Measurements from ENCODE around the gene MVB12B. TPM values are rescaled to one million over a fixed set of nuclear protein-coding genes. Genes with fewer than 3 reads are reported as not detected.
A peak's percentile ranks its signal among the peaks of the same experiment; 100 is the strongest.

MVB12B gene
- total RNA-seq, 2 donors from 2014 or later = 18.6 to 19.7 TPM

GRCh38 chr9:126505697-126506346 is 179.2 kb downstream of the MVB12B start:
- Histone ChIP-seq H3K4me1 (ENCODE audit: control insufficient read depth, insufficient read depth, low read length) (peaks cover 6% of the 10 kb centered on the region), H3K9me3 (ENCODE audit: control insufficient read depth, low read length) (no peaks in the 10 kb centered on the region), H3K9ac (ENCODE audit: extremely low read depth, low read length, poor library complexity, severe bottlenecking) (no peak overlapping the region), H3K36me3 (ENCODE audit: control insufficient read depth, insufficient read depth, low read length) (no peaks in the 10 kb centered on the region), H3K27ac (ENCODE audit: low read depth, low read length) (no peak overlapping the region), H3K4me3 (ENCODE audit: low read length) (no peak overlapping the region), H3K27me3 (ENCODE audit: control insufficient read depth, insufficient read depth, low read length, poor library complexity, severe bottlenecking) (no peaks in the 10 kb centered on the region)
- Mint-ChIP-seq H3K9me3 (no peaks in the 10 kb centered on the region), H3K4me1 (peaks cover 3% of the 10 kb centered on the region), H3K4me3 (no peak overlapping the region), H3K27ac (no peak overlapping the region), H3K36me3 (ENCODE audit: low read depth) (no peaks in the 10 kb centered on the region), H3K27me3 (ENCODE audit: insufficient read depth) (peaks cover 7% of the 10 kb centered on the region)
- no peak for DNase-seq
- WGBS, 2 experiments (ENCODE audit: insufficient coverage in 1 of 2, insufficient read length in 1 of 2) = 84 to 85% methylated on average over 9 to 11 of the region's 11 CpGs
- TF ChIP-seq CTCF (conservative IDR thresholded peaks at IDR 0.05) = no peak

- H3K9ac ChIP-seq (ENCODE audit: extremely low read depth, low read length, poor library complexity, severe bottlenecking) = no peak overlapping the region
- H3K36me3 Mint-ChIP-seq (ENCODE audit: low read depth) = no peaks in the 10 kb centered on the region
- WGBS, 2 experiments (ENCODE audit: insufficient coverage in 1 of 2, insufficient read length in 1 of 2) = 88 to 93% methylated on average over 14 to 27 of the region's 27 CpGs
Observed at GRCh38 chr9:126506361-126507317, 180.0 kb downstream of the MVB12B start.

More at GRCh38 chr9:126506361-126507317, 180.0 kb downstream of the MVB12B start:
- no peak overlapping the region for H3K27ac Mint-ChIP-seq
- Histone ChIP-seq H3K4me3 (ENCODE audit: low read length) (no peak overlapping the region), H3K36me3 (ENCODE audit: control insufficient read depth, insufficient read depth, low read length) (no peaks in the 10 kb centered on the region), H3K27ac (ENCODE audit: low read depth, low read length) (no peak overlapping the region), H3K4me1 (ENCODE audit: control insufficient read depth, insufficient read depth, low read length) (peaks cover 6% of the 10 kb centered on the region), H3K27me3 (ENCODE audit: control insufficient read depth, insufficient read depth, low read length, poor library complexity, severe bottlenecking) (no peaks in the 10 kb centered on the region), H3K9me3 (ENCODE audit: control insufficient read depth, low read length) (no peaks in the 10 kb centered on the region)
- DNase-seq = peak; percentile 48
- no peak for TF ChIP-seq CTCF (conservative IDR thresholded peaks at IDR 0.05)
- H3K4me1 Mint-ChIP-seq = peaks cover 2% of the 10 kb centered on the region
- no peak overlapping the region for H3K4me3 Mint-ChIP-seq
- H3K27me3 Mint-ChIP-seq (ENCODE audit: insufficient read depth) = peaks cover 3% of the 10 kb centered on the region
- H3K9me3 Mint-ChIP-seq = no peaks in the 10 kb centered on the region

Data from endodermal cell (in vitro differentiated cells).